Measurements from ENCODE around the gene SH3RF3.

The SH3RF3 gene

DNA sequence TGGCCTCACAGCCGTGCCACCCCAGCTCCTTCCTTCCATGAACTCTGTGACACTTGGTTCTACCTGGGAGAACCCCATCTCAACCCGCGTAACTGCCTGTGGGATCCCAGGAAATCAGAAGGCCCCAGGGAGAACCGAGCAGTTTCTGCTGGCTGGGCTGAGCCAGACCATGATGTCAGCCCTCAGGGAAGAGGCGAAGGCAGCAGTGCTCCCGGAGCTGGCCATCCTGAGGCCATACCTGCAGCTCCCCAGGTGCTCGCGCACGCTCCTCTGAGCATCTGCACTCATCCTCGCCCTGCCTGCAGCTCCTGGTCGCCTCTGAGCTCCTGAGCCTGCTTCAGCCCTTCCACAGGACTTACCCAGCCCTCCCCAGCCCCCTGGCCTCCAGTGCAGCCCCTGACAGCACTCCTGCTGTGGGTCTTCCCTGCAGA lies 298.7 kb downstream of the SH3RF3 start:
- H3K4me3 ChIP-seq (ENCODE audit: low read depth, low read length): no peak overlapping the region
- DNase-seq (ENCODE audit: low read depth): no peak
- no peak for TF ChIP-seq CTCF (IDR thresholded peaks at IDR 0.05; ENCODE audit: low read depth, low read length, missing control alignments)

- no peak for DNase-seq (ENCODE audit: low read depth)
- no peak overlapping the region for H3K4me3 ChIP-seq (ENCODE audit: low read depth, low read length)
- no peak for TF ChIP-seq CTCF (IDR thresholded peaks at IDR 0.05; ENCODE audit: low read depth, low read length, missing control alignments)
Measured at GRCh38 chr2:109428281-109428680, 299.3 kb downstream of the SH3RF3 start.

- TF ChIP-seq CTCF (IDR thresholded peaks at IDR 0.05; ENCODE audit: low read depth, low read length, missing control alignments): no peak
- H3K4me3 ChIP-seq (ENCODE audit: low read depth, low read length): no peak overlapping the region
- no peak for DNase-seq (ENCODE audit: low read depth)
Measured at GRCh38 chr2:109428841-109429566, 300.0 kb downstream of the SH3RF3 start.

- no peak overlapping the region for H3K4me3 ChIP-seq (ENCODE audit: low read depth, low read length)
- no peak for DNase-seq (ENCODE audit: low read depth)
- no peak for TF ChIP-seq CTCF (IDR thresholded peaks at IDR 0.05; ENCODE audit: low read depth, low read length, missing control alignments)
Measured at GRCh38 chr2:109429567-109430328, 300.7 kb downstream of the SH3RF3 start.

DNA sequence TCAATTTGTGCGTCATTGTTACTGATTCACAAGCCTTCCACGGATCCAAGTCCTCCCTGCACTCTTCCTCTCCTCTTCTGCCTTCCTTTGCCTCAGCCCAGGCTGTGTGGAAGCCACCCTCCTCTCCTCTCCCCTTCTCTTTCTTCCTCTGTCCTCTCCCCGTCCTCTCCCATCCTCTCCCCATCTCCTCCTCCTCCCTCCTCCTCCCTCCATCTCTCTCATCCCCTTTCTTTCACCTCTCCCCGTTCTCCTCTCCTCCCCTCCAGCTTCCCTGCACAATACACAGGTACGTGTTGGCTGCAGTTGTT lies 301.3 kb downstream of the SH3RF3 start:
- H3K4me3 ChIP-seq (ENCODE audit: low read depth, low read length): no peak overlapping the region
- TF ChIP-seq CTCF (IDR thresholded peaks at IDR 0.05; ENCODE audit: low read depth, low read length, missing control alignments): no peak
- no peak for DNase-seq (ENCODE audit: low read depth)

DNA sequence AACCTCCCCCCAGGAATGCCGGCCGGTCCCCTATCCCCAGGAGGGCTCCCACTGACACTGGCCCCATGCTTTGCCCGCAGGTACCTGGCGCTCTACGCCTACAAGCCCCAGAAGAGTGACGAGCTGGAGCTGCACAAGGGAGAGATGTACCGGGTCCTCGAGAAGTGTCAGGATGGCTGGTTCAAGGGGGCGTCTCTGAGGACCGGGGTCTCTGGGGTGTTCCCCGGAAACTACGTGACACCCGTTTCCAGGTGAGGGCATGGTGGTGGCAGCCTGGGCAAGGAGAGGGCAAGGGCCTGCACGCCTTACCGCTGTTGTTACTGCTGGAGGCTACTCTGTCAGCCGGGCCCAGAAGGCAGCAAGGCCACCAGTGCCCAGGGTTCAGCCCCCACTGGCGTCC lies 303.4 kb downstream of the SH3RF3 start:
- no peak overlapping the region for H3K4me3 ChIP-seq (ENCODE audit: low read depth, low read length)
- TF ChIP-seq CTCF (IDR thresholded peaks at IDR 0.05; ENCODE audit: low read depth, low read length, missing control alignments): no peak
- DNase-seq (ENCODE audit: low read depth): no peak
